WTC11 (cell line): Measurements from ENCODE around the gene GAL3ST2. TPM values are rescaled to one million over a fixed set of nuclear protein-coding genes. Genes with fewer than 3 reads are reported as not detected.
A peak's percentile ranks its signal among the peaks of the same experiment; 100 is the strongest.

Experiments
- ATAC-seq: fragments of 200-7000 bp; cut with Tn5 transposase; 2 replicates; pipeline ENCODE4 v1.10.0; 2021; ENCODE audit warnings: mild to moderate bottlenecking, moderate library complexity
- CTCF ChIA-PET: fragments of 300-600 bp; sonication (Branson Sonifier 250); formaldehyde crosslinking; loops from one replicate; lab custom pipeline; 2021; ENCODE audit warnings: antibody characterized with exemption; lab: Charles Lee
- POLR2A ChIA-PET: fragments of 350-600 bp; sonication (Branson Sonifier 250); formaldehyde crosslinking; loops from one replicate; lab custom pipeline; 2021; ENCODE audit warnings: antibody characterized with exemption; lab: Charles Lee
- DNase-seq: peaks from one replicate; pipeline ENCODE4 v3.0.0; 2021; ENCODE audit warnings: low spot score
- H3K27ac Mint-ChIP-seq: 2 replicates; pipeline ENCODE4 v1.8.0; 2021; ENCODE audit warnings: mixed read lengths
- H3K27me3 Mint-ChIP-seq: 2 replicates; pipeline ENCODE4 v1.8.0; 2021; ENCODE audit warnings: low read depth, mild to moderate bottlenecking, moderate library complexity, mixed read lengths
- H3K36me3 Mint-ChIP-seq: 2 replicates; pipeline ENCODE4 v1.8.0; 2021; ENCODE audit warnings: mixed read lengths
- H3K4me1 Mint-ChIP-seq: 2 replicates; pipeline ENCODE4 v1.8.0; 2022; ENCODE audit warnings: mixed read lengths
- H3K4me3 Mint-ChIP-seq: 2 replicates; pipeline ENCODE4 v1.8.0; 2021; ENCODE audit warnings: mild to moderate bottlenecking, moderate library complexity, mixed read lengths
- H3K9me3 Mint-ChIP-seq: 2 replicates; pipeline ENCODE4 v1.8.0; 2021; ENCODE audit warnings: mixed read lengths
- CBFB ChIP-seq: sonication (generic); formaldehyde crosslinking; IDR thresholded peaks from 2 replicates; pipeline ENCODE4 v1.8.1; 2022; ENCODE audit warnings: mild to moderate bottlenecking, low read depth, missing genetic modification reagents
- ESRRA ChIP-seq: sonication (generic); formaldehyde crosslinking; IDR thresholded peaks from 2 replicates; pipeline ENCODE4 v1.8.1; 2022; ENCODE audit warnings: mild to moderate bottlenecking, missing genetic modification reagents, borderline replicate concordance
- ETV6 ChIP-seq: sonication (generic); formaldehyde crosslinking; IDR thresholded peaks from 2 replicates; pipeline ENCODE4 v1.8.1; 2022; ENCODE audit warnings: mild to moderate bottlenecking, missing genetic modification reagents
- FOXJ3 ChIP-seq: sonication (generic); formaldehyde crosslinking; IDR thresholded peaks from 2 replicates; pipeline ENCODE4 v1.9.0; 2021; ENCODE audit warnings: missing genetic modification reagents, mild to moderate bottlenecking, borderline replicate concordance
- KAT7 ChIP-seq: sonication (generic); formaldehyde crosslinking; IDR thresholded peaks from 2 replicates; pipeline ENCODE4 v1.8.1; 2023; ENCODE audit warnings: missing genetic modification reagents, mild to moderate bottlenecking, borderline replicate concordance
- MXD4 ChIP-seq: fragments of 250-450 bp; sonication (Bioruptor Pico); IDR thresholded peaks from 2 replicates; pipeline ENCODE4 v1.8.0; 2021; ENCODE audit warnings: mild to moderate bottlenecking, moderate library complexity, borderline replicate concordance
- NFYB ChIP-seq: sonication (generic); formaldehyde crosslinking; conservative IDR thresholded peaks from 2 replicates; pipeline ENCODE4 v1.8.0; 2022; ENCODE audit warnings: low read depth, missing genetic modification reagents
- SOX15 ChIP-seq: fragments of 250-450 bp; sonication (Bioruptor Pico); IDR thresholded peaks from 2 replicates; pipeline ENCODE4 v1.9.0; 2021; ENCODE audit warnings: mild to moderate bottlenecking
- SP1 ChIP-seq: sonication (generic); formaldehyde crosslinking; conservative IDR thresholded peaks from 2 replicates; pipeline ENCODE4 v1.8.1; 2022; ENCODE audit warnings: missing genetic modification reagents
- ZNF416 ChIP-seq: fragments of 250-450 bp; sonication (Bioruptor Pico); IDR thresholded peaks from 2 replicates; pipeline ENCODE4 v1.9.0; 2021; ENCODE audit warnings: mild to moderate bottlenecking, inconsistent platforms
- total RNA-seq: library from RNA; stranded (reverse); gene quantifications from 3 replicates; pipeline ENCODE4 v1.2.3, GENCODE V29; 2021
- TF ChIP-seq, protein P1 (sequence below): fragments of 250-450 bp; sonication (Bioruptor Pico); IDR thresholded peaks from 2 replicates; pipeline ENCODE4 v1.9.0; 2021; ENCODE audit warnings: mild to moderate bottlenecking, borderline replicate concordance
- TF ChIP-seq, protein P2 (sequence below): fragments of 250-450 bp; sonication (Bioruptor Pico); IDR thresholded peaks from 2 replicates; pipeline ENCODE4 v2.1.2; 2022; ENCODE audit warnings: mild to moderate bottlenecking, moderate library complexity
- TF ChIP-seq, protein P3 (sequence below): fragments of 250-450 bp; sonication (Bioruptor Pico); IDR thresholded peaks from 2 replicates; pipeline ENCODE4 v1.9.0; 2021; ENCODE audit warnings: mild to moderate bottlenecking
- TF ChIP-seq, protein P4 (sequence below): sonication (generic); formaldehyde crosslinking; IDR thresholded peaks from 2 replicates; pipeline ENCODE4 v1.8.0; 2022; ENCODE audit warnings: mild to moderate bottlenecking, missing genetic modification reagents
- TF ChIP-seq, protein P5 (sequence below): sonication (generic); formaldehyde crosslinking; IDR thresholded peaks from 2 replicates; pipeline ENCODE4 v1.8.0; 2023; ENCODE audit warnings: missing genetic modification reagents
- TF ChIP-seq, protein P6 (sequence below): sonication (generic); formaldehyde crosslinking; IDR thresholded peaks from 2 replicates; pipeline ENCODE4 v1.8.1; 2022; ENCODE audit warnings: mild to moderate bottlenecking, moderate library complexity, missing genetic modification reagents
- TF ChIP-seq, protein P7 (sequence below): sonication (generic); formaldehyde crosslinking; IDR thresholded peaks from 2 replicates; pipeline ENCODE4 v1.8.1; 2023; ENCODE audit warnings: mild to moderate bottlenecking, missing genetic modification reagents

GAL3ST2 gene
- total RNA-seq, 1 experiment from 2014 or later = 0.98 TPM

DNA sequence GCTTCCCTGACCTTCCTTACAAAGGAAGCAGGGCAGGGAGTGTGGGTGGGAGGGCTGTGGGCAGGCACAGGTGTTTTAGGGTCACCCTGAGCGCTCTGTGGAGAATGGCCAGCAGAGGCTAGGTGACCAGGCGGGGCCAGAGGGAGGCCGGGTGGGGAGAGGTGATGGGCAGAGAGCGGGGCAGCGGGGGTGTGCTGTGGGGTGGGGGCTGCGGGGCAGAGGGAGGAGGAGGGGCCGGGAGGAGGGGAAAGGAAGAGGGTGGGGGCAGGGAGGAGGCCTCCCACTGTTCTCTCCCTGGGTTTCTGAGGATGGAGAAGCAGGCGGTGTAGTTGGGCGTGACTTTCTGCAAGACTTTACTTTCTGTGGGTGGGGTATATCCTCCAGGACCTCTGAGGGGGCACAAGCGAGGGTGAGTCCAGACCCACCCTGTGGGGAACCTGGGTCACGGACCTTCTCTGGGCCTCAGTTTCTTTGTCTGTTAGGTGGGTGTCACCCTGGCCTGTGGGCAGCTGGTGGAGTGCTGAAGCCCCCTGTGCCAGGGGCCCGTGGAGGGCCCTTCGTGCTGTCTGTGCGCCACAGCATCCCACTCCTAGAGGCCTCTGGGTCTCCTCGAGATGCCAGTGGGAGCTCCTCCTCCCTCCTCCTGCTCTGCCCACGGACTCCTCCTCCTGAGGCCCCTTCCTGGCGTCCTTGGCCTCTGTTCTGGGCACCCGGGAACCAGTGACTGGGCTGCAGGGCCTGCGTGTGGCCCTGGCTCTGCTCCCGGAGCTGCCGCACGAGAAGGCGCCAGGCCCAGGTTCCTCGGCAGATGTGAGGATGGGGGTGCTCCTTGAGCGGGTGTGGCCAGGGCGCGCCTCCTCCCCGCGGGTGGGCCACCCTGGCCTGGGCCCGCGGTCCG is 26.0 kb downstream of the GAL3ST2 start:
- Mint-ChIP-seq H3K36me3 (no peaks in the 10 kb centered on the region), H3K4me3 (no peak overlapping the region), H3K27me3 (peaks cover 22% of the 10 kb centered on the region), H3K9me3 (no peaks in the 10 kb centered on the region), H3K27ac (no peak overlapping the region), H3K4me1 (peaks cover 8% of the 10 kb centered on the region)
- ATAC-seq (no peak), DNase-seq (no peak)
- TF ChIP-seq SOX15 (CRISPR knock-in tag) = no peak
- CTCF ChIA-PET = interaction anchor here (2.4 kb wide), 1 partner anchor 76 kb away, joined by 8 read pairs; no protein-coding TSS in a partner anchor
- POLR2A ChIA-PET = no interaction called here

DNA sequence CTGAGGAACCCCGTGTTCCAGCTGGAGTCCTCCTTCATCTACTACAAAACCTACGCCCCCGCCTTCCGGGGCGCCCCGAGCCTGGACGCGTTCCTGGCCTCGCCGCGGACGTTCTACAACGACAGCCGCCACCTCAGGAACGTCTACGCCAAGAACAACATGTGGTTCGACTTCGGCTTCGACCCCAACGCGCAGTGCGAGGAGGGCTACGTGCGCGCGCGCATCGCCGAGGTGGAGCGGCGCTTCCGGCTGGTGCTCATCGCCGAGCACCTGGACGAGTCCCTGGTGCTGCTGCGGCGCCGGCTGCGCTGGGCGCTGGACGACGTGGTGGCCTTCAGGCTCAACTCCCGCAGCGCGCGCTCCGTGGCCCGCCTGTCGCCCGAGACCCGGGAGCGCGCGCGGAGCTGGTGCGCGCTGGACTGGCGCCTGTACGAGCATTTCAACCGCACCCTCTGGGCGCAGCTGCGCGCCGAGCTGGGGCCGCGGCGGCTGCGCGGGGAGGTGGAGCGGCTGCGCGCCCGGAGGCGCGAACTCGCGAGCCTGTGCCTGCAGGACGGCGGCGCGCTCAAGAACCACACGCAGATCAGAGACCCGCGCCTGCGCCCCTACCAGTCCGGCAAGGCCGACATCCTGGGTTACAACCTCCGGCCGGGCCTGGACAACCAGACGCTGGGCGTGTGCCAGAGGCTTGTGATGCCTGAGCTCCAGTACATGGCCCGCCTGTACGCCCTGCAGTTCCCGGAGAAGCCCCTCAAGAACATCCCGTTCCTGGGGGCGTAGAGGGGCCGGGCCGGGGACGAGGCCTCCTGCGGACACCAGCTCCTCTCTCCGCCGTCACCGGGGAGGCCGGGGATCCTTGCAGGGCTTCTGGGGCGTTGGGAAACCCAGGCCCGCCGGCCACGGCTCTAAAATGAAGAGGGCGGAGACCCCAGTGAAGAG is 27.0 kb downstream of the GAL3ST2 start:
- Mint-ChIP-seq H3K27ac (no peak overlapping the region), H3K36me3 (no peaks in the 10 kb centered on the region), H3K27me3 (peaks cover 22% of the 10 kb centered on the region), H3K4me1 (peaks cover 15% of the 10 kb centered on the region), H3K9me3 (no peaks in the 10 kb centered on the region), H3K4me3 (peak overlapping the region; percentile 52)
- DNase-seq (no peak), ATAC-seq (peak; percentile 42)
- ChIA-PET POLR2A (no interaction called here), CTCF (interaction anchor here (0.9 to 2.4 kb wide), 5 partner anchors 28 to 77 kb away, joined by 3 to 8 read pairs (median 4); partner anchors contain the start of gene D2HGDH)
- no peak for TF ChIP-seq ESRRA (CRISPR knock-in tag)
- TF ChIP-seq FOXJ3 (CRISPR knock-in tag) = no peak
- TF ChIP-seq, protein P1, sequence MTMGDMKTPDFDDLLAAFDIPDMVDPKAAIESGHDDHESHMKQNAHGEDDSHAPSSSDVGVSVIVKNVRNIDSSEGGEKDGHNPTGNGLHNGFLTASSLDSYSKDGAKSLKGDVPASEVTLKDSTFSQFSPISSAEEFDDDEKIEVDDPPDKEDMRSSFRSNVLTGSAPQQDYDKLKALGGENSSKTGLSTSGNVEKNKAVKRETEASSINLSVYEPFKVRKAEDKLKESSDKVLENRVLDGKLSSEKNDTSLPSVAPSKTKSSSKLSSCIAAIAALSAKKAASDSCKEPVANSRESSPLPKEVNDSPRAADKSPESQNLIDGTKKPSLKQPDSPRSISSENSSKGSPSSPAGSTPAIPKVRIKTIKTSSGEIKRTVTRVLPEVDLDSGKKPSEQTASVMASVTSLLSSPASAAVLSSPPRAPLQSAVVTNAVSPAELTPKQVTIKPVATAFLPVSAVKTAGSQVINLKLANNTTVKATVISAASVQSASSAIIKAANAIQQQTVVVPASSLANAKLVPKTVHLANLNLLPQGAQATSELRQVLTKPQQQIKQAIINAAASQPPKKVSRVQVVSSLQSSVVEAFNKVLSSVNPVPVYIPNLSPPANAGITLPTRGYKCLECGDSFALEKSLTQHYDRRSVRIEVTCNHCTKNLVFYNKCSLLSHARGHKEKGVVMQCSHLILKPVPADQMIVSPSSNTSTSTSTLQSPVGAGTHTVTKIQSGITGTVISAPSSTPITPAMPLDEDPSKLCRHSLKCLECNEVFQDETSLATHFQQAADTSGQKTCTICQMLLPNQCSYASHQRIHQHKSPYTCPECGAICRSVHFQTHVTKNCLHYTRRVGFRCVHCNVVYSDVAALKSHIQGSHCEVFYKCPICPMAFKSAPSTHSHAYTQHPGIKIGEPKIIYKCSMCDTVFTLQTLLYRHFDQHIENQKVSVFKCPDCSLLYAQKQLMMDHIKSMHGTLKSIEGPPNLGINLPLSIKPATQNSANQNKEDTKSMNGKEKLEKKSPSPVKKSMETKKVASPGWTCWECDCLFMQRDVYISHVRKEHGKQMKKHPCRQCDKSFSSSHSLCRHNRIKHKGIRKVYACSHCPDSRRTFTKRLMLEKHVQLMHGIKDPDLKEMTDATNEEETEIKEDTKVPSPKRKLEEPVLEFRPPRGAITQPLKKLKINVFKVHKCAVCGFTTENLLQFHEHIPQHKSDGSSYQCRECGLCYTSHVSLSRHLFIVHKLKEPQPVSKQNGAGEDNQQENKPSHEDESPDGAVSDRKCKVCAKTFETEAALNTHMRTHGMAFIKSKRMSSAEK (CRISPR knock-in tag) = no peak
- no peak for TF ChIP-seq ZNF416 (CRISPR knock-in tag)
- TF ChIP-seq, protein P2, sequence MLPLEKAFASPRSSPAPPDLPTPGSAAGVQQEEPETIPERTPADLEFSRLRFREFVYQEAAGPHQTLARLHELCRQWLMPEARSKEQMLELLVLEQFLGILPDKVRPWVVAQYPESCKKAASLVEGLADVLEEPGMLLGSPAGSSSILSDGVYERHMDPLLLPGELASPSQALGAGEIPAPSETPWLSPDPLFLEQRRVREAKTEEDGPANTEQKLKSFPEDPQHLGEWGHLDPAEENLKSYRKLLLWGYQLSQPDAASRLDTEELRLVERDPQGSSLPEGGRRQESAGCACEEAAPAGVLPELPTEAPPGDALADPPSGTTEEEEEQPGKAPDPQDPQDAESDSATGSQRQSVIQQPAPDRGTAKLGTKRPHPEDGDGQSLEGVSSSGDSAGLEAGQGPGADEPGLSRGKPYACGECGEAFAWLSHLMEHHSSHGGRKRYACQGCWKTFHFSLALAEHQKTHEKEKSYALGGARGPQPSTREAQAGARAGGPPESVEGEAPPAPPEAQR = no peak
- TF ChIP-seq, protein P3, sequence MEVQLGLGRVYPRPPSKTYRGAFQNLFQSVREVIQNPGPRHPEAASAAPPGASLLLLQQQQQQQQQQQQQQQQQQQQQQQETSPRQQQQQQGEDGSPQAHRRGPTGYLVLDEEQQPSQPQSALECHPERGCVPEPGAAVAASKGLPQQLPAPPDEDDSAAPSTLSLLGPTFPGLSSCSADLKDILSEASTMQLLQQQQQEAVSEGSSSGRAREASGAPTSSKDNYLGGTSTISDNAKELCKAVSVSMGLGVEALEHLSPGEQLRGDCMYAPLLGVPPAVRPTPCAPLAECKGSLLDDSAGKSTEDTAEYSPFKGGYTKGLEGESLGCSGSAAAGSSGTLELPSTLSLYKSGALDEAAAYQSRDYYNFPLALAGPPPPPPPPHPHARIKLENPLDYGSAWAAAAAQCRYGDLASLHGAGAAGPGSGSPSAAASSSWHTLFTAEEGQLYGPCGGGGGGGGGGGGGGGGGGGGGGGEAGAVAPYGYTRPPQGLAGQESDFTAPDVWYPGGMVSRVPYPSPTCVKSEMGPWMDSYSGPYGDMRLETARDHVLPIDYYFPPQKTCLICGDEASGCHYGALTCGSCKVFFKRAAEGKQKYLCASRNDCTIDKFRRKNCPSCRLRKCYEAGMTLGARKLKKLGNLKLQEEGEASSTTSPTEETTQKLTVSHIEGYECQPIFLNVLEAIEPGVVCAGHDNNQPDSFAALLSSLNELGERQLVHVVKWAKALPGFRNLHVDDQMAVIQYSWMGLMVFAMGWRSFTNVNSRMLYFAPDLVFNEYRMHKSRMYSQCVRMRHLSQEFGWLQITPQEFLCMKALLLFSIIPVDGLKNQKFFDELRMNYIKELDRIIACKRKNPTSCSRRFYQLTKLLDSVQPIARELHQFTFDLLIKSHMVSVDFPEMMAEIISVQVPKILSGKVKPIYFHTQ (CRISPR knock-in tag) = no peak
- TF ChIP-seq, protein P4, sequence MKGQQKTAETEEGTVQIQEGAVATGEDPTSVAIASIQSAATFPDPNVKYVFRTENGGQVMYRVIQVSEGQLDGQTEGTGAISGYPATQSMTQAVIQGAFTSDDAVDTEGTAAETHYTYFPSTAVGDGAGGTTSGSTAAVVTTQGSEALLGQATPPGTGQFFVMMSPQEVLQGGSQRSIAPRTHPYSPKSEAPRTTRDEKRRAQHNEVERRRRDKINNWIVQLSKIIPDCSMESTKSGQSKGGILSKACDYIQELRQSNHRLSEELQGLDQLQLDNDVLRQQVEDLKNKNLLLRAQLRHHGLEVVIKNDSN (CRISPR knock-in tag) = no peak
- TF ChIP-seq, protein P5, sequence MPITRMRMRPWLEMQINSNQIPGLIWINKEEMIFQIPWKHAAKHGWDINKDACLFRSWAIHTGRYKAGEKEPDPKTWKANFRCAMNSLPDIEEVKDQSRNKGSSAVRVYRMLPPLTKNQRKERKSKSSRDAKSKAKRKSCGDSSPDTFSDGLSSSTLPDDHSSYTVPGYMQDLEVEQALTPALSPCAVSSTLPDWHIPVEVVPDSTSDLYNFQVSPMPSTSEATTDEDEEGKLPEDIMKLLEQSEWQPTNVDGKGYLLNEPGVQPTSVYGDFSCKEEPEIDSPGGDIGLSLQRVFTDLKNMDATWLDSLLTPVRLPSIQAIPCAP (CRISPR knock-in tag) = peak; percentile 71; the same call in 1 of the 2 replicates
- TF ChIP-seq KAT7 (CRISPR knock-in tag) = no peak
- TF ChIP-seq, protein P6, sequence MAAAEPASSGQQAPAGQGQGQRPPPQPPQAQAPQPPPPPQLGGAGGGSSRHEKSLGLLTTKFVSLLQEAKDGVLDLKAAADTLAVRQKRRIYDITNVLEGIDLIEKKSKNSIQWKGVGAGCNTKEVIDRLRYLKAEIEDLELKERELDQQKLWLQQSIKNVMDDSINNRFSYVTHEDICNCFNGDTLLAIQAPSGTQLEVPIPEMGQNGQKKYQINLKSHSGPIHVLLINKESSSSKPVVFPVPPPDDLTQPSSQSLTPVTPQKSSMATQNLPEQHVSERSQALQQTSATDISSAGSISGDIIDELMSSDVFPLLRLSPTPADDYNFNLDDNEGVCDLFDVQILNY (CRISPR knock-in tag) = peak; percentile 94
- peak; percentile 45; the same call in 1 of the 2 replicates for TF ChIP-seq CBFB (CRISPR knock-in tag)
- no peak; the same call in none of the 2 replicates for TF ChIP-seq SP1 (CRISPR knock-in tag)
- no peak for TF ChIP-seq MXD4 (CRISPR knock-in tag)
- TF ChIP-seq, protein P7, sequence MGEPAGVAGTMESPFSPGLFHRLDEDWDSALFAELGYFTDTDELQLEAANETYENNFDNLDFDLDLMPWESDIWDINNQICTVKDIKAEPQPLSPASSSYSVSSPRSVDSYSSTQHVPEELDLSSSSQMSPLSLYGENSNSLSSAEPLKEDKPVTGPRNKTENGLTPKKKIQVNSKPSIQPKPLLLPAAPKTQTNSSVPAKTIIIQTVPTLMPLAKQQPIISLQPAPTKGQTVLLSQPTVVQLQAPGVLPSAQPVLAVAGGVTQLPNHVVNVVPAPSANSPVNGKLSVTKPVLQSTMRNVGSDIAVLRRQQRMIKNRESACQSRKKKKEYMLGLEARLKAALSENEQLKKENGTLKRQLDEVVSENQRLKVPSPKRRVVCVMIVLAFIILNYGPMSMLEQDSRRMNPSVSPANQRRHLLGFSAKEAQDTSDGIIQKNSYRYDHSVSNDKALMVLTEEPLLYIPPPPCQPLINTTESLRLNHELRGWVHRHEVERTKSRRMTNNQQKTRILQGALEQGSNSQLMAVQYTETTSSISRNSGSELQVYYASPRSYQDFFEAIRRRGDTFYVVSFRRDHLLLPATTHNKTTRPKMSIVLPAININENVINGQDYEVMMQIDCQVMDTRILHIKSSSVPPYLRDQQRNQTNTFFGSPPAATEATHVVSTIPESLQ (CRISPR knock-in tag) = no peak
- no peak for TF ChIP-seq NFYB (CRISPR knock-in tag)
- peak; percentile 60; the same call in 1 of the 2 replicates for TF ChIP-seq ETV6 (CRISPR knock-in tag)
